Measurements from ENCODE around the gene ASB1.

The ASB1 gene

GRCh38 chr2:238406221-238406997 is 20.3 kb upstream of the ASB1 start:
- H3K4me1 ChIP-seq (ENCODE audit: low read length), result no peaks in the 10 kb centered on the region
- DNase-seq, result no peak
- no peaks in the 10 kb centered on the region for H3F3A ChIP-seq (ENCODE audit: insufficient read depth, low read length)
- no peaks in the 10 kb centered on the region for H3K9me3 ChIP-seq (replicated peaks; ENCODE audit: insufficient read depth, low read length)
- no peaks in the 10 kb centered on the region for H3K79me2 ChIP-seq (ENCODE audit: low read length)
- H3K9ac ChIP-seq (ENCODE audit: low read length), result no peak overlapping the region
- no peak overlapping the region for H3K4me3 ChIP-seq (ENCODE audit: low read length)
- TF ChIP-seq CTCF (IDR thresholded peaks at IDR 0.05; ENCODE audit: low read length), result no peak
- TF ChIP-seq EZH2phosphoT487 (IDR thresholded peaks at IDR 0.05; ENCODE audit: low read length), result no peak
- TF ChIP-seq EZH2 (optimal IDR thresholded peaks at IDR 0.05; ENCODE audit: low read depth, low read length), result no peak
- H3K9me2 ChIP-seq (replicated peaks; ENCODE audit: insufficient read depth, low read length), result no peaks in the 10 kb centered on the region
- H3K27ac ChIP-seq (ENCODE audit: low read length), result no peak overlapping the region
- H4K20me1 ChIP-seq (ENCODE audit: insufficient read depth, low read length), result no peaks in the 10 kb centered on the region
- no peak overlapping the region for H3K4me2 ChIP-seq (ENCODE audit: low read depth, low read length)
- H3K27me3 ChIP-seq (replicated peaks; ENCODE audit: insufficient read depth, low read length), result no peaks in the 10 kb centered on the region
- H3K36me3 ChIP-seq (replicated peaks; ENCODE audit: insufficient read depth, low read length), result no peaks in the 10 kb centered on the region
- H2AFZ ChIP-seq (ENCODE audit: low read length), result no peak overlapping the region

GRCh38 chr2:238406998-238407285 is 19.8 kb upstream of the ASB1 start:
- H3K4me1 ChIP-seq (ENCODE audit: low read length), result no peaks in the 10 kb centered on the region
- TF ChIP-seq EZH2phosphoT487 (IDR thresholded peaks at IDR 0.05; ENCODE audit: low read length) (no peak), CTCF (IDR thresholded peaks at IDR 0.05; ENCODE audit: low read length) (no peak), EZH2 (optimal IDR thresholded peaks at IDR 0.05; ENCODE audit: low read depth, low read length) (no peak)
- H3K36me3 ChIP-seq (replicated peaks; ENCODE audit: insufficient read depth, low read length), result no peaks in the 10 kb centered on the region
- no peak for DNase-seq
- H4K20me1 ChIP-seq (ENCODE audit: insufficient read depth, low read length), result no peaks in the 10 kb centered on the region
- H3F3A ChIP-seq (ENCODE audit: insufficient read depth, low read length), result no peaks in the 10 kb centered on the region
- H3K4me2 ChIP-seq (ENCODE audit: low read depth, low read length), result no peak overlapping the region
- no peak overlapping the region for H2AFZ ChIP-seq (ENCODE audit: low read length)
- H3K27me3 ChIP-seq (replicated peaks; ENCODE audit: insufficient read depth, low read length), result no peaks in the 10 kb centered on the region
- no peaks in the 10 kb centered on the region for H3K9me2 ChIP-seq (replicated peaks; ENCODE audit: insufficient read depth, low read length)
- no peak overlapping the region for H3K4me3 ChIP-seq (ENCODE audit: low read length)
- H3K9ac ChIP-seq (ENCODE audit: low read length), result no peak overlapping the region
- no peaks in the 10 kb centered on the region for H3K79me2 ChIP-seq (ENCODE audit: low read length)
- no peaks in the 10 kb centered on the region for H3K9me3 ChIP-seq (replicated peaks; ENCODE audit: insufficient read depth, low read length)
- no peak overlapping the region for H3K27ac ChIP-seq (ENCODE audit: low read length)

- no peaks in the 10 kb centered on the region for H3F3A ChIP-seq (ENCODE audit: insufficient read depth, low read length)
- no peak overlapping the region for H3K9ac ChIP-seq (ENCODE audit: low read length)
- H3K79me2 ChIP-seq (ENCODE audit: low read length), result no peaks in the 10 kb centered on the region
- H3K27ac ChIP-seq (ENCODE audit: low read length), result no peak overlapping the region
- no peaks in the 10 kb centered on the region for H3K36me3 ChIP-seq (replicated peaks; ENCODE audit: insufficient read depth, low read length)
- H3K4me1 ChIP-seq (ENCODE audit: low read length), result no peaks in the 10 kb centered on the region
- no peaks in the 10 kb centered on the region for H4K20me1 ChIP-seq (ENCODE audit: insufficient read depth, low read length)
- H3K9me3 ChIP-seq (replicated peaks; ENCODE audit: insufficient read depth, low read length), result no peaks in the 10 kb centered on the region
- H3K27me3 ChIP-seq (replicated peaks; ENCODE audit: insufficient read depth, low read length), result no peaks in the 10 kb centered on the region
- DNase-seq, result no peak
- TF ChIP-seq CTCF (IDR thresholded peaks at IDR 0.05; ENCODE audit: low read length), result no peak
- TF ChIP-seq EZH2phosphoT487 (IDR thresholded peaks at IDR 0.05; ENCODE audit: low read length), result no peak
- TF ChIP-seq EZH2 (optimal IDR thresholded peaks at IDR 0.05; ENCODE audit: low read depth, low read length), result no peak
- no peak overlapping the region for H3K4me2 ChIP-seq (ENCODE audit: low read depth, low read length)
- no peak overlapping the region for H3K4me3 ChIP-seq (ENCODE audit: low read length)
- H3K9me2 ChIP-seq (replicated peaks; ENCODE audit: insufficient read depth, low read length), result no peaks in the 10 kb centered on the region
- H2AFZ ChIP-seq (ENCODE audit: low read length), result no peak overlapping the region
Measured at GRCh38 chr2:238407566-238407965, 19.2 kb upstream of the ASB1 start.

Data from MM.1S (cell line).